ENCODE measurements around the gene MAFG.
A peak's percentile ranks its signal among the peaks of the same experiment; 100 is the strongest.

The MAFG gene

DNA sequence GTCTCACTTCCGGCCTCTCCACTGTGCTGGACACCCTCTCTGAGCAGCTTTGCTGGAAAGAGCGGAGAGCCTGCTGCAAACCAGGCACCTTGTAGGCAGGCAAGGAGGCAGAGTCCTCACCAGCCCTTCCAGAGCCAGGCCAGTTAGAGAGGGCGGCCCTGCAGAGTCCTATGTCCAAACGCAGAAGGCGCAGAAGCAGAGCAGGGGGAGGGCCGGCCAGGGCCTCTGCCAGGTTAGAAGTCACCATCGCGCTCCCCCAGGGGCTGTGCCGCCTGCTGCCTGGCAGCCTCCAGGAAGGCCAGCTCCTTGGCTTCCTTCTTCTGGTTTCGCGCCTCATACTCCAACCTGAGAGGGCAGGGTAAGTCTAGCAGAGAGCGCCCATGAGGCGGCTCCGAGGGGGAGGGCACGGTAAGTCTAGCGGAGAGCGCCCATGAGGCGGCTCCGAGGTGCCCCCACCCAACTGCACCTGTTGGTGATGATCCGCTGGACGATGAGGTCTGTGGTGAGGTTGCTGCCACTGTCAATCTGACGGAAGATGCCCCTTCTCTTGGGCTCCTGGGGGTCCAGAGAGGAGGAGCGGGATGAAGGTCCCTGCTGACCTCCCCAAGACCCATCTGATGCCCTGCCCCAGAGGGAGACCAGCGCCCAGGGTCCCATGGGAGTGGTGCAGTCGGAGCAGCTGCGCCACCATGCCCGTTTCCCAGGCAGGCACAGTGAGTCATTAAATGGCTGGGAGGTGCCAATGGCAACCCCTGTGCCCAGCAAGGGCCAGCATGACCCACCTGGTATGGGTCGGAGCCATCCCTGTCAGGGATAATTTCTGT, 22.7 kb downstream of the MAFG start:
- H3K27ac ChIP-seq, result peak overlapping the region; percentile 98
- TF ChIP-seq, protein P1, sequence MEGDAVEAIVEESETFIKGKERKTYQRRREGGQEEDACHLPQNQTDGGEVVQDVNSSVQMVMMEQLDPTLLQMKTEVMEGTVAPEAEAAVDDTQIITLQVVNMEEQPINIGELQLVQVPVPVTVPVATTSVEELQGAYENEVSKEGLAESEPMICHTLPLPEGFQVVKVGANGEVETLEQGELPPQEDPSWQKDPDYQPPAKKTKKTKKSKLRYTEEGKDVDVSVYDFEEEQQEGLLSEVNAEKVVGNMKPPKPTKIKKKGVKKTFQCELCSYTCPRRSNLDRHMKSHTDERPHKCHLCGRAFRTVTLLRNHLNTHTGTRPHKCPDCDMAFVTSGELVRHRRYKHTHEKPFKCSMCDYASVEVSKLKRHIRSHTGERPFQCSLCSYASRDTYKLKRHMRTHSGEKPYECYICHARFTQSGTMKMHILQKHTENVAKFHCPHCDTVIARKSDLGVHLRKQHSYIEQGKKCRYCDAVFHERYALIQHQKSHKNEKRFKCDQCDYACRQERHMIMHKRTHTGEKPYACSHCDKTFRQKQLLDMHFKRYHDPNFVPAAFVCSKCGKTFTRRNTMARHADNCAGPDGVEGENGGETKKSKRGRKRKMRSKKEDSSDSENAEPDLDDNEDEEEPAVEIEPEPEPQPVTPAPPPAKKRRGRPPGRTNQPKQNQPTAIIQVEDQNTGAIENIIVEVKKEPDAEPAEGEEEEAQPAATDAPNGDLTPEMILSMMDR (conservative IDR thresholded peaks at IDR 0.05; ENCODE audit: low read depth), result no peak
- POLR2A ChIA-PET (ENCODE audit: low non-redundant PET), result interaction anchor here (0.6 kb wide), 1 partner anchor 12 kb away, joined by 10 read pairs; no protein-coding TSS in a partner anchor
- CTCF ChIA-PET, result interaction anchor here (0.7 kb wide), 1 partner anchor 34 kb away, joined by 5 read pairs; no protein-coding TSS in a partner anchor
- no peak for DNase-seq (ENCODE audit: low spot score)

DNA sequence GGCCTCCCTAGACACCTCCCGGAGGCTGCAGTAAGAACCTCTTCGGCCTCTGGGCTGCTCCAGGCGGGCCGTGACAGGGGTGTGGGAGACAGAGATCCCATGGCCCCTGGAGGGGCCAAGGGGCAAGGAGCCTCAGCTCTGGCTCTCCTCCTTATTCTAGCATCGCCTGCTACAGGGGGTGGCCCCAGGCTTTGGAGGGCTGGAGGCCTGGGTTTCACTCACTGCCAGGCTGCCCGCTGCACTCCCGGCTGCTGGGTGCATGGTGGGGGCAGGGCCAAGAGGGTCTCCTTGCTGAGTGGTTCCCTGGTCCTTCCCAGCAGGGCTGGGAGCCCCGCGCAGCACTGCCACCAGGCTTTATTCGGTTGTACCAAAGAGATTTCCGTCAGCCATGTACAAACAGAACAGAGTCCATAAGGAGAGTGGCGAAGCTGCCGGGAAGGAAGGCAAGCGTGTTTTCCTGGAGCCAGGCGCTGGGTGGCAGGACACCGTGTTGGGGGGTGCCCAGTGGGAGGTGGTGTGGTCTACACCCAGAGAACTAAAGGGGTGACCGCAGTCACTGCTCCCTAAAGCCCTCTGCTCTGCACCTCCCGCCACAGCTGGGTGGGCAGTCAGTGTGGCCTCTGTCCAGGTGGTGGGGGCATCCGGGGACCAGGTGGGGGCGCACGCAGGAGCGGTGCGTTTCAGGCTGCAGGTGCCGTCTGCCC, 23.5 kb downstream of the MAFG start:
- ChIA-PET CTCF (no interaction called here), POLR2A (ENCODE audit: low non-redundant PET) (no interaction called here)
- DNase-seq (ENCODE audit: low spot score), result no peak
- TF ChIP-seq, protein P1 (conservative IDR thresholded peaks at IDR 0.05; ENCODE audit: low read depth), result no peak
- H3K27ac ChIP-seq, result peak overlapping the region; percentile 98

DNA sequence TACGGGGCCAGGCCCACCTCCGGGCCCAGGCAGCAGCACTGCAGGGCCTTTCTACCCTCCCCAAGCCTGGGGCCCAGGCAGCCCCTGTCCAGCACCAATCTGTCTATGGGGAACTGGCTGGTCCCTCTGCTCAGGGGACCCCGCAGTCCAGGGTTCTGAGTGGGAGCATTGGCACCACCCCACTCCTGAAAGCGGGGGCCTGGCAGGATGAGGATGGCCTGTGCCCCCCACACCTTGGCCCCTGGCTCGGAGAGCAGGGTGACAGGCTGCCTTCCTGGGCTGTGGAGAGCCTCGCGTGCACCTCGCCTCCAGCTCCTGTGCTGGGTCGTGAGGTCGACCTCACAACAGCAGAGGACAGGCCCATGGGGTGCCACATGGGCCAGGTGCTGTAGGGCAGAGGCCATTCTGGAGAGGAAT, 24.1 kb downstream of the MAFG start:
- TF ChIP-seq, protein P1 (conservative IDR thresholded peaks at IDR 0.05; ENCODE audit: low read depth), result no peak
- CTCF ChIA-PET, result no interaction called here
- DNase-seq (ENCODE audit: low spot score), result no peak
- POLR2A ChIA-PET (ENCODE audit: low non-redundant PET), result no interaction called here
- H3K27ac ChIP-seq, result peak overlapping the region; percentile 98

DNA sequence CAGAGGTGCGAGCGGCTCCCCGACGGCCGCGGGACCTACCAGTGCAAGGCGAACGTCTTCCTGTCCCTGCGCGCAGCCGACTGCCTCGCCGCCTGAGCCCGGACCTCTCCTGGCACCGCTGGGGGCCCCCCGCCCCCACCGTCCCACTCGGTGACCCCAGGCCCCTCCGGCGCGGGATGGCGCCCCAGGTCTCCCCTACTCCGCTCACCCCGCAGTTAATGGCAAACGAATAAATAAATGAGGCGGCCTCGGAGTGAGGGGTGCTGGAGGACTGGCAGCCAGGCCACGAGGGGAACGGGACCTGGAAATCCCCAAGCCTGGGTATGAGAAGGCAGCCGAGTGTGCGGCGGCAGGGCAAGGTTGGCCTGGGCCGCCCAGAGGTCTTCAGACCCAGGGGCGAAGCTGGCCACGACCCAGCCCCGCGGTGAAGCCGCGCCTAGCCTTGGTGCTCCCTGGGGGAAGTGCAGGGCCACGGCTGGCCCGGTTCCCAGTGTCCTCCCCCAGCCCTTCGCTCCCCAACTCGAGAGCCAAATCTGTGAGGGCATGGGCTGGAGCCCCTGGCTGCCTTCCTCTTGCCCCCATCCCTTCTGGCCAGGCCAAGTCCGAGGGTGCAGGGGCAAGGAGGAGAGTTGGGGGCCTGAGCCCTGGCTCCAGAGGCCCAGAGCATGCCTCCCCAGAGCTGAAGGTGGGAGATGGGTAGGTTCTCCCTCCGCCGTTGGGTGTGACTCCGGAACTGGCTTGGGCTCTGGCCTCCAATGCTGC, 24.7 kb downstream of the MAFG start:
- CTCF ChIA-PET, result no interaction called here
- DNase-seq (ENCODE audit: low spot score), result no peak
- POLR2A ChIA-PET (ENCODE audit: low non-redundant PET), result no interaction called here
- H3K27ac ChIP-seq, result peak overlapping the region; percentile 98
- TF ChIP-seq, protein P1 (conservative IDR thresholded peaks at IDR 0.05; ENCODE audit: low read depth), result no peak

DNA sequence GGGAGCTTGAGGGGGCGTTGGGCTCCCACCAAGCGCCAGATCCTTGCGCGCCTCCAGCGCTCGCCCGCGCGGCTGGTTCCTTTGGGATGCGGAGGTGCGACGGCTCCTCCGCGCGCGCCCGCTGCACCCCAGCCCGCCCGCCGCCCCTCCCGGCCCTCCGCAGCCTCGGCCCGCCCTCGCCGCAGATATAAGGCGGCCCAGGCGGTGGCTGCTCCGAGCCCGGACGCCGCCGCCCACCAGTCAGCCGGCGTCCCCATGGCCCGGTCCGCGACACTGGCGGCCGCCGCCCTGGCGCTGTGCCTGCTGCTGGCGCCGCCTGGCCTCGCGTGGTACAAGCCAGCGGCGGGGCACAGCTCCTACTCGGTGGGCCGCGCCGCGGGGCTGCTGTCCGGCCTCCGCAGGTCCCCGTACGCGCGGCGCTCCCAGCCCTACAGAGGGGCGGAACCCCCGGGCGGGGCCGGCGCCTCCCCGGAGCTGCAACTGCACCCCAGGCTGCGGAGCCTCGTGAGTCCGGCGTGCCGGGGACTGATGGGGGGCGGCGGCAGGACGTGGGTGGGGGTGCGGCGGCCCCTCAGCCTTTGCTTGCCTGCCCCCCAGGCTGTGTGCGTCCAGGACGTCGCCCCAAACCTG, 25.4 kb downstream of the MAFG start, which contains the start of gene NPB:
TSS of gene NPB (plus strand) at position 216 of the 630 bp plus-strand sequence. CDS start at position 256, 40 bp downstream.
- ChIA-PET POLR2A (ENCODE audit: low non-redundant PET) (no interaction called here), CTCF (no interaction called here)
- TF ChIP-seq, protein P1 (conservative IDR thresholded peaks at IDR 0.05; ENCODE audit: low read depth), result no peak
- peak within 1 kb of the TSS; percentile 98 for H3K27ac ChIP-seq
- DNase-seq (ENCODE audit: low spot score), result no peak
